ENCODE results near the gene PDIA5. TPM values are rescaled to one million over a fixed set of nuclear protein-coding genes. Genes with fewer than 3 reads are reported as not detected.

The PDIA5 gene
- total RNA-seq, 3 donors from 2014 or later = 21.5 to 49.1 (median 22.0) TPM

DNA sequence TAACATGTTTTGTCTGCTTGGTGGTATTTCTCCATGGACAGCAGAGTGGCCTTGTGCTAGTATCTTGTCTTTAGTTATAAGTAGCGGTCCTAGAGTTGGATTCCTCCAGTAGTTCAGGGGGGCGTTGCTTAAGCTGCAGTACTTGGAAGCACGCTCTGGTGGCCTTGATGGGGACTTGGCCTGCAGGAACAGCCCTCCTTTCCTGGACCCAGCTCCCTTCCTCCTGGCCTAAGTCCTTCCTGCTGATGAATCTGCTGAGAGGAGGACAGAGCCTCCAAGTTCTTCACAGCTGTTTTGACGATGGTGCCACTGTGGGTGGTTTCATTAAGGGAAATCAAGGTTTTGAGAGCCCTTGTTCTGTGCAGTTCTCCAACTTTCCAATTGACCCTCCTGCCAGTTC is 96.3 kb downstream of the PDIA5 start:
- no peaks in the 10 kb centered on the region for H3K4me1 ChIP-seq (ENCODE audit: low read depth)
- H3K9me3 ChIP-seq = no peaks in the 10 kb centered on the region
- TF ChIP-seq CTCF (IDR thresholded peaks at IDR 0.05) = no peak
- no peak overlapping the region for H3K4me3 ChIP-seq
- no peaks in the 10 kb centered on the region for H3K36me3 ChIP-seq (ENCODE audit: low read depth)
- no peak for ATAC-seq
- intact Hi-C loops (cut with DNase I, micrococcal nuclease) = no loop called here
- no peak for DNase-seq

GRCh38 chr3:123165163-123165562 is 98.3 kb downstream of the PDIA5 start:
- H3K36me3 ChIP-seq (ENCODE audit: low read depth) = no peaks in the 10 kb centered on the region
- no peak overlapping the region for H3K4me3 ChIP-seq
- intact Hi-C loops (cut with DNase I, micrococcal nuclease) = no loop called here
- TF ChIP-seq CTCF (IDR thresholded peaks at IDR 0.05) = no peak
- H3K9me3 ChIP-seq = no peaks in the 10 kb centered on the region
- ATAC-seq = no peak
- no peak for DNase-seq
- H3K4me1 ChIP-seq (ENCODE audit: low read depth) = no peaks in the 10 kb centered on the region

- Histone ChIP-seq H3K4me3 (no peak overlapping the region), H3K36me3 (ENCODE audit: low read depth) (no peaks in the 10 kb centered on the region), H3K9me3 (no peaks in the 10 kb centered on the region), H3K4me1 (ENCODE audit: low read depth) (no peaks in the 10 kb centered on the region)
- intact Hi-C loops (cut with DNase I, micrococcal nuclease) = no loop called here
- DNase-seq = no peak
- ATAC-seq = no peak
- no peak for TF ChIP-seq CTCF (IDR thresholded peaks at IDR 0.05)
These were observed 100.9 kb downstream of the PDIA5 start for GRCh38 chr3:123167686-123168085.

GRCh38 chr3:123168122-123168521 is 101.3 kb downstream of the PDIA5 start:
- no peaks in the 10 kb centered on the region for H3K4me1 ChIP-seq (ENCODE audit: low read depth)
- no peak for TF ChIP-seq CTCF (IDR thresholded peaks at IDR 0.05)
- no peaks in the 10 kb centered on the region for H3K9me3 ChIP-seq
- intact Hi-C loops (cut with DNase I, micrococcal nuclease) = no loop called here
- ATAC-seq (no peak), DNase-seq (no peak)
- H3K4me3 ChIP-seq = no peak overlapping the region
- H3K36me3 ChIP-seq (ENCODE audit: low read depth) = no peaks in the 10 kb centered on the region

GRCh38 chr3:123168605-123169004 is 101.8 kb downstream of the PDIA5 start:
- Histone ChIP-seq H3K9me3 (no peaks in the 10 kb centered on the region), H3K36me3 (ENCODE audit: low read depth) (no peaks in the 10 kb centered on the region), H3K4me1 (ENCODE audit: low read depth) (no peaks in the 10 kb centered on the region), H3K4me3 (no peak overlapping the region)
- intact Hi-C loops (cut with DNase I, micrococcal nuclease) = no loop called here
- no peak for TF ChIP-seq CTCF (IDR thresholded peaks at IDR 0.05)
- ATAC-seq (no peak), DNase-seq (no peak)

GRCh38 chr3:123169492-123169929 is 102.7 kb downstream of the PDIA5 start:
- intact Hi-C loops (cut with DNase I, micrococcal nuclease) = no loop called here
- Histone ChIP-seq H3K9me3 (no peaks in the 10 kb centered on the region), H3K4me1 (ENCODE audit: low read depth) (no peaks in the 10 kb centered on the region), H3K36me3 (ENCODE audit: low read depth) (no peaks in the 10 kb centered on the region), H3K4me3 (no peak overlapping the region)
- no peak for ATAC-seq
- no peak for DNase-seq
- TF ChIP-seq CTCF (IDR thresholded peaks at IDR 0.05) = no peak

All from mucosa of descending colon (tissue), 3 donors.